SK-N-DZ (cell line): ENCODE data around the gene HERPUD2. TPM values are rescaled to one million over a fixed set of nuclear protein-coding genes. Genes with fewer than 3 reads are reported as not detected.

ENCODE experiments used
- DNase-seq: peaks from one replicate; pipeline ENCODE4 v3.0.0-alpha.2; 2015; ENCODE audit warnings: low spot score
- polyA plus RNA-seq, 2 experiments: library from polyadenylated mRNA; depleted of rRNA; stranded (reverse); fragments of >200 nt; gene quantifications; 2 replicates each; pipeline ENCODE4 v1.2.3, GENCODE V29; 2014

The HERPUD2 gene, protein sequence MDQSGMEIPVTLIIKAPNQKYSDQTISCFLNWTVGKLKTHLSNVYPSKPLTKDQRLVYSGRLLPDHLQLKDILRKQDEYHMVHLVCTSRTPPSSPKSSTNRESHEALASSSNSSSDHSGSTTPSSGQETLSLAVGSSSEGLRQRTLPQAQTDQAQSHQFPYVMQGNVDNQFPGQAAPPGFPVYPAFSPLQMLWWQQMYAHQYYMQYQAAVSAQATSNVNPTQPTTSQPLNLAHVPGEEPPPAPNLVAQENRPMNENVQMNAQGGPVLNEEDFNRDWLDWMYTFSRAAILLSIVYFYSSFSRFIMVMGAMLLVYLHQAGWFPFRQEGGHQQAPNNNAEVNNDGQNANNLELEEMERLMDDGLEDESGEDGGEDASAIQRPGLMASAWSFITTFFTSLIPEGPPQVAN
- polyA plus RNA-seq (2014; cell fraction: cytosol; rRNA removed): 15.9 and 19.4 TPM in 2 replicates
- polyA plus RNA-seq (2014; cell fraction: nucleus; rRNA removed): 8.6 and 11.9 TPM in 2 replicates

DNA sequence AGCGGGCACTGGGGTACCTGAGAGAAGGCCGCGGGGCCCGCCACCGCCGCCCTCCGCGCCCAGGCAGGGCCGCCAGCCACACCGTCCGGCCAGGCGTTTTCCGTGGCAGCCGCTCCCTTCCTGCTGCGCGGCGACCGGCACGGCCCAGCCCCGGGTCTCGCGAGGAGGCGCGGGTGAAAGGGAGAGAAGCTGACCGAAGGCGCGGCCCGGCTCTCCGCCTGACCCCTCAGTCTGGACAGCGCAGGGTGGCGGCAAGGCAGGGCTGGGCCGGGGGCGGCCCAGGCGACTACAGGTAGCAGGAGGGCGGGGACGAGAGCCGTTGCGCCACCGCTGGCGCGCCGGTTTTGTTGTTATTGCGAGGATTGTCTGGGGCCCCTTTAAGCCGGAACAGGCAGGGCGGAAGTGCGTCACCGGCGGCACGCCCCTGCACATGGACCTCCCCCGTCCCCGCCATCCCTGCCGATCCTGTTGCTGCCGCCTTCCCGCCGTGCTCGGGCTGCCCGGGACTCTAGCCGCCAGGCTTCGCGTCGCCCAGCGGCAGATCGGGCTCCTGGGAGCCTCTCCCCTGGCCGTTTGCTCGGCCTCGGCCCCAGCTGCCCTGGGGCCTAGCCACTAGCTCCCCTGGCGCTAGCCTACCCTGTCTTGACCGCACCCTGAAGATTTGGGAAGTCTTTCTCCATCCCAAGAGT is at the start of gene HERPUD2:
TSS of gene HERPUD2 (minus strand) at position 352 of the 689 bp plus-strand sequence. CDS start 805 bp downstream, outside the sequence.
- peak; percentile 91 for DNase-seq

DNA sequence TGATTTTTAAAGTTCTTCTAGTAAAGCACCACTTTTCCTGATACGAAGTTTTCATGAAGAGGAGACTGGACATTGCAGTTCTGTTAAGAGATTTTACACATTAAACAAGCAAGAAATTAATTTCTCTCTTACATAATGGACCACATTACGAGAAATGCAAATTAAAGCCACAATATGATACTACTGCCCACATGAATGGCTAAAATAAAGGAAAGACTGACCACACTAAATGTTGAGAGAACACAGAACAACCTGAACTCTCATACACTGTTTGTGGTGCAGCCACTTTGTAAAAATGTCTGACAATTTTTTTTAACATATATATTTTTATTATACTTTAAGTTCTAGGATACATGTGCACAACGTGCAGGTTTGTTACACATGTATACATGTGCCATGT is 44.0 kb upstream of the HERPUD2 start:
- DNase-seq: no peak

DNA sequence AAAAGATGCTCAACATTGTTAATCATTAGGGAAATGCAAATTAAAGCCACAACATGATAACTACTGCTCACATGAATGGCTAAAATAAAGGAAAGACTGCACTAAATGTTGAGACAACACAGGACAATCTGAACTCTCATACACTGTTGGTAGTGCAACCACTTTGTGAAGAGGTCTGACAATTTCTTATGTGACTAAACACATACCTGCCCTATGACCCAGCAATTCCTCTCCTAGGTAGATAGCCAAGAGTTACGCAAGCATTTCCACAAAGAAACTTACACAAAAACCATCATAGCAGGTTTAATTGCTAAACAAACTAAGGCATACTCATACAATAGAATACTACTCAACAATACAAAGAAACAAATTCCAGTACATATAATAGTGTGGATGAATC is 41.8 kb upstream of the HERPUD2 start:
- no peak for DNase-seq

DNA sequence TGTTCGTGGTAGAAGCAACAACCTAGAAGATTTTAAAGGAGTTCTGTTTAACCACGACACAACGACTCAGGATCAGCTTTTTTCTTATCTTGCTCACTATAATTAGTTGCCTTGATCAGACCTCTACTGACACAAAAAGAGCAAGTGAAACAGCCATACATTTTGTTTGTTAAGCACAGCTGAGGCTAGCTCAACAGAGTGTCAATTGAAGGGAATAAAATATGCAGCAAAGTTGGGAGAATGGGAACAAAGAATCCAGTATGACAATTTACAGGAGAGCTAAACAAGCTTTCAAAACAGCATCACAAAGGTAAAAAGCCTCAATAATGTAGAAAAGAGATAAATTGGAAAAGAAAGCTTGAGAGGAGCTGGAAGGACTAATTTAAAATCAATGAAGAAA is 40.5 kb upstream of the HERPUD2 start:
- DNase-seq: no peak

DNA sequence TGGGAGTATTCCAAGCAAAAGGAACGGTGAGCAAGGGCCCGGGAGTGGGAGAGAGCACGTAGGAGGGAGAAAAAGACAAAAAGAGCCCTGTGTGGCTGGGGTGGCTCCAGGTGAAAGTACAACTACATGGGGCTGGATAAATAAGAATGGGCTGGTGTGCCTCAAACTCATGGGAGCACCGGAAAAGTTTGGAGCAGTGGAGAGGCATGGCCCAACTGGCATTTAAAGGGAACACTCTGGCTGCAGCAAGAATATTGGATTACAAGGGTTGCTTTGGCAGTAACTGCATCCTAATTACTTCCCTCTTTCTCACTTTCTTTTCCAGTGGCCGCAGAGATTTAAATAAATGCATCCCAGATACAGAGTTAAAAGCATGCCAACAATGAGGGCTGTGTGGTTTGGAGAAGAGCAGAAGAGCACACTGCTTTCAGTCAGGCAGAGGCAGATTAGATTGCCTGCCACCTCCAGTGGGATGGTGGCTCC is 39.1 kb upstream of the HERPUD2 start:
- DNase-seq: no peak

DNA sequence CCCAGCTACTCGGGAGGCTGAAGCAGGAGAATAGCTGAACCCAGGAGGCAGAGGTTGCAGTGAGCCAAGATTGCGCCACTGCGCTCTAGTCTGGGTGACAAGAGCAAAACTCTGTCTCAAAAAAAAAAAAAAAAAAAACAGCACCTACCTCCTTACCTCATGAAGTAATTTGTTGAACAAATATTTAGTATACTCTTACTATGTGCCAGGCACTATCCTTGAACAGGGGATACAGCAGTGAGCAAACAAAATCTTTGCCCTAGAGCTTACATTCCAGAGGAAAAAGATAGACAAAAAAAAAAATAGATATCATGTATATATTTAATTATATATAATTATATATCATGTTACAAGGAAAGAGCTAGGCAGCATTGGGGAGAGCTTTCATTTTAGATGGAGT is 36.4 kb upstream of the HERPUD2 start:
- DNase-seq: no peak

DNA sequence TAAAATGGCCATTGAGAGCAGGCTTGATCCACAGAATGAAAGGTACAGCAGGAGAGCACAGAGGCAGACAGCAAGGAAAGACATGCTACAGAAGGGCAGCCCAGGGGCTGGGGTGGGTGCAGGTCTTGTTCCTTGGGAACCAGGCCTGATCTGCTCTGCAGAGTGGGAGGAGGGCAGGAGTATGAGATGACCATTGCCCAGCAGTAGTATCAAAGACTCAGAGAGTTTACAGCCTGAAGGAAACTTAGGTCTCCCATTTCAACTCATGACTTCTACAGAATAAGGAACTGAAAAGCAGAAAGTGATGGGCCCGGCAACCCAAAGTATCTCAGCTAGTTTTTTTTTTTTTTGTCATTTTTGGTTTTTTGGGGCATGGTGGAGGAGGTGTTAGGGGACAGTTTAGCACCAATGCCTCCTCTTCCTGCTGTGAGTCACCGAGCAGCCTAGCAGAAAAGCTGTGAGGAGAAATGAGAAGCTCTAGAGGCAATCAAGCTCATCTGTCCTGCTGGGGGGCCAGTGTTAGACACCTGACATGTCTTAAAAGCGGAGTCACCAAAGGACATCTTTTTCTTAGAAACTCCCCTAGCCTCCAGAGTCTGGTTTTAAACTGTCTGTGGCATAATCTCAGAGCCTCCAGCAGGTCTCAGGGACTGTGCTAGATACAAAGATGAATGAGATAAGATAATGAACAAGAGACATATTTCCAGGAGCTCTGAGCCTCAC is 34.3 kb upstream of the HERPUD2 start:
- DNase-seq: peak; percentile 69

DNA sequence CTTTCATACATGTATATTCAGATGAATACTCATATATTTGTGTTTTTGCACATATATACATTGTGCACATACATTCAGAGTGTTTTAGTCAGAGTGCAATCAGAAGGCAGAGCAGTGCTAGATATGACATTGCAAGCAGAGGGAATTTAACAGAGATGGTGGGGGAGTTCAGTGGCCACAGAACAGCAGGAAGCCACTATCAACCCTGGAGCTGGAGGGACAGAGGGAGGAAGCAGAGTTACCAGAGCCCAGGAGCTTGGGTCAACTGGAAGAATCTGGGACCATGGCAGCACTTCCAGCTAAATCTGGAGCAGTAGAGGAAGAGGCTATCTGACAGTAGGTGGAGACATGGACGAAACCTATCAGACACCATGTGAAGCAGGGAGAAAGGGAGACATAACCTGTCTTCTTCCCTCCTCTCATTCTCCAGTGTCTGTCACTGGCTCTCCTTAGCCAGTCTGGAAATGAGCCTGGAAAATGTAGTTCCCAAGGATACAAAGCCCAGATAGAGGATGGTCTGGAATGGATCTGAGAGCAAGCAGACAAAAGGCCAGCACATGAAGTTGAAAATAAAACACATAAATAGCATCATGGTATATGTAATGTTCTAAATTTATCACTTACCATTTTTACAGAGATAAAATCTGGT is 33.6 kb upstream of the HERPUD2 start:
- peak; percentile 84 for DNase-seq

DNA sequence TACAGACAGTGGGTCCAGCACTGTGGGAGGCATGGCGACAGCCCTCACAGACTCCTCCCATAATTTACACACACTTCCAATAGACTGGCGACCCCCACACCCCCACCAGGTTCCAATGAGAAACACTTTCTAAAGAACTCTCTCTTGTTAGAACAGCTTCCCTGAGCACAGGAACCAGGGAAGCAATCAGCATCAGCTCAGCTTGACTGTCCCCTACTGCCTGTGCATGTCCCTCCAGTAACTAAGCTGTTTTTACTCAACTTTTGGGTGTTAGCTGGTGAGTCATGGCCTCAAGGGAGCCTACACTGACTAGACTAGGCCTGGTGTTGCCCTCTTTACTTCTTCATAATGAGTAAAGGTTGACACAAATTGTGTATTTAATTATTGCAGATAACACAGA is 32.6 kb upstream of the HERPUD2 start:
- peak; percentile 56 for DNase-seq

DNA sequence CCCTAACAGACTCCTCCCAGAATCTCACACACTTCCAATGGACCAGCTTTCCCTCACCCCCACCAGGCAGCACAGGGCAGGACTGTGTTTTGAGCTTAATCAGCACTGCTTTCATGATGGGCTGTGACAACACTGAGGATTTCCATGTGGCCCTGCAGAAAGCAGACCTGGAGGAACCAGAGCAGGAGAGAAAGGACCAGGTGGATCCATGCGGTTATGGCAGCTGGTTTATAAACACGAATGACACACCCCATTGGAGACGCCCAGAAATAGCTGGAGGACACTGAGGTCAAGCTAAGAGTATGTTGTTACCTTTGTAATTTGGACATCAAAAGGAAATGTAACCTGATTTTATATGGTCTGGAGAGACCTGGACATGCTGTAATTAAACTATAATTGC is 31.7 kb upstream of the HERPUD2 start:
- peak; percentile 86 for DNase-seq

DNA sequence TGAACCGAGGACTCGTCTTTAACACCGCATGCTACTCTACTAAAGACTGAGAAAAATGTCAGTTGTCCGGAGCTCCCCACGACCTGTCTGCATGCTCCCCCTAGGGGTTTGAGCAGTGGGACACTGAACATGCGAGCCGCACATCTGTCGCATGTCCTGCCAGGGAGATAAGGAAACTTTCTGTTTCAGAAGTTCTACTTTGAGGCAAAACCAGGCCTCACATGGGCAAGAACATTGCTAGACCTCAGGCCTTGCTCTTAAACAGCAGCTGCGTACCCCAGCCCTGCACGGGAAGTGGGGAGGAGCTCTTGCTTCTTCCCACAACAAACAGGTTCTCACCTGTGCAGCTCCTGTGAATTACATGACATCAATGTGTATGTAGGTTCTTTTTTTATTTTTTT is 30.3 kb upstream of the HERPUD2 start:
- DNase-seq: no peak

DNA sequence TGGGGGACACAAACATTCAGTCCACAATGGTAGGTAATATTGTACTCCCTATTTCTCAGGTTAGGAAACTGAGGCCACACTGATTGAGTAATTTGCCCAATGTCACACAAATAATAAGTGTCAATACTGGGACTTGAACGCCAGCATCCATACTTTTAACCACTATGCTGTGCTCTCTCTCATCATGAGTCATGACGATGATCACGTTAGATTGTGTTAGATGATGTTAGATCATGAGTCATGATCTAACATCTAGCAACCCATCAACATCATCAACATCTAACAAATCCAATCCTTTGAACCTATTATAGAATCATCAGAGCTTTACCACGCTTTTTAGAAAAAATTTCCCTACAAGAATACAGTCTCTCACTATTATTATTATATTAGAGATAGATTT is 28.1 kb upstream of the HERPUD2 start:
- no peak for DNase-seq

DNA sequence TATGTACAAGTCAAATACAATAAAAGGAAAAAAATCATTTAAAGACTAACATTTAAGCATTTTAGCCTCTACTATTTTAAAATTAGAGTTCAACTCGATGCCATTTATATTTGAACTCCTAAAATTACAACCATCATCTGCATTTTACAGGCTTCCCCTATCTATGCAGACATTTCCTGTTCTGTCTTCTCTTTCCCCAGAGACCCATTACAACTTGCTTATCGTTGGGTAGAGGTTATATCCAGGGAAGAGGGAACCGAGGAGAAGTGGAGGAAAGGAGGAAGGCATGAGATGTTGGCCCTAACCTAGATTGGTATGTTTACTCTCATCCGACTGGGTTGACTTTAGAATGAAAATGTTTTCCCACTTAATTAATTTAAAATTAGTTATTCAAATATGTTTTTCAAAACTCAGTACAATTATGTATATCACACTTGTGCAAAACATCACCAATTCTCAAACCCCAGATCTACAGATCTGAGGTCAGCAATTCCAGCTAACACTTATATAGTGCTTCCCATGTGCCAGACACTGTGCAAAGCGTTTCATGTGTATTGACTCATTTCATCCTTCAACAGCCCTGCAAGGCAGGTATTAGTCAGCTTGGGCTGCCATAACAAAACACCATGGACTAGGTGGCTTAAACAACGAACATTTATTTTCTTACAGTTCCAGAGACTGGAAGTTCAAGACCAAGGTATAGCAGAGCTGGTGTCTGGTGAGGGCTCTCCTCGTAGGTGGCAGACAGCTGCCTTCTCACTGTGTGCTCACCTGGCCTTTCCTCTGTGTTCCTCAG is 27.3 kb upstream of the HERPUD2 start:
- no peak for DNase-seq

DNA sequence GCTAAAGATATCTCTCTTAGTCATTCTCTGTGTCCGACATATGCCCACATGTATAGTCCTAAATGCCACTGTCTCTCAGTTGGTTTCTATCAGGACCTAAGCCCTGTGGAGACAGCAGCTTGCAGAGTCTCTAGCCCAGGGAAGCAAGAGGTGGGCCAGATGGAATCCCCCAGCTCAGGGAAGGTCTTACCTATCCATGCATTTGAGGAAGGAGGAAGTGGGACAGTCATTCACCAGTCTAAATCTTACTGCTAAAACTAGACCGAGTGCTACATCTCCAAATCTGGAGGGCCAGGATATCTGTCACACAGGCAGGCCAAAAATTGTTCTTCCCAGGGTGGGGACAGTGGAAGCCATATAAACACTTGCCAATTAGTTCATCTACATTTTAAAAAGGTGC is 26.4 kb upstream of the HERPUD2 start:
- no peak for DNase-seq

DNA sequence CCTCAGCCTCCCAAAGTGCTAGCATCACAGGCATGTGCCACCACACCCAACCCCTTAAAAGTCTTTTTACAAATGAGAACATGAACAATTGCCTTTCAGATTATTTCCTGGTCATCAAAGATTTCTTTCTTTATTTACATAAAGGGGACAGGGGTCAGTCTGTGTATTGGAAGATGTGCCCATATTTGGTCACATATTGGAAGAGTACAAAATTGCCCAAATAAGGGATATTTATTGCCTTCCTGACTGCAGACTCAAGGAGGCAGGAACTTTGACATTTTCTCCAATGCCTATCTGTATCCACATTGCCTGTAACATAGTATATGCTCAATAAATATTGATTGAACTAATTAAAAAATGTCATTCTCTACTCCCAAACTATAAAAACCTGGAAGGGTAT is 25.9 kb upstream of the HERPUD2 start:
- DNase-seq: no peak

DNA sequence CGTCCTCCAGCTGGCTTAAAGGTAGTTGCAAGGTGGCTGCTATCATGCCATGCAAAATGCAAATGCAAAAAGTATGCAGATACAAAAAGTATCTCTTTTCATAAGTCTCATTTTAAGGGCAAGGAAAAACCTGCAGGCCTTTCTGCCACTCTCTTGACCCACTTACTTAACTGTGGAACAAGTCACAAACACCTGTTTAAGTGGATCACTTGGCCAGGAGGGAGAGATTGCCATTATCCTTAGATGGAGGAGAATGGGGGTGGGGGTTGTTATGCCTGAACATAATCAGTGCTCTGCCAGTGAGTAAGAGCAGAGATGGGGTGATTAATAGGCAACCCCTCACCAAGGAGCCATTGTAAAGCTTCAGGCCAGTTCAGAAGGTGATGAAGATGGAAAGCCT is 25.1 kb upstream of the HERPUD2 start:
- no peak for DNase-seq

DNA sequence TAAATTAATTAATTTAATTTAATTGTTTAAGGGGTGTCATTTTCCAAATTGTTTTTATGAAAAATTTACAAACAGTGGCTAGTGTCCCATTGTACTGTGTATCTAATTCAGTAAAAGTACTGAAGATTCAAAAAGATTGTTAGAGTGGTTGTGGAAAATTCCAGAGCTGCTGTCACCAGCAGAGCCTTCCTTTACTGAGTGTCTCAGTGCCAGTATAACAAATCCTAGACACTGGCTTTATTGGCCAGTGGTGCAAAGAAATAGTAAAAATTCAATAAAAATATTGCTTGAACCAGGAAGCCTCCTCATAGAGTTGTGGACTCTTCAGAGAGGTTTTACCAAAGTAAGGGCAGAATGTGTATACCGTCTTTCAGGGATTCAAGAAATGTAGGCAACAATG is 23.1 kb upstream of the HERPUD2 start:
- DNase-seq: no peak

DNA sequence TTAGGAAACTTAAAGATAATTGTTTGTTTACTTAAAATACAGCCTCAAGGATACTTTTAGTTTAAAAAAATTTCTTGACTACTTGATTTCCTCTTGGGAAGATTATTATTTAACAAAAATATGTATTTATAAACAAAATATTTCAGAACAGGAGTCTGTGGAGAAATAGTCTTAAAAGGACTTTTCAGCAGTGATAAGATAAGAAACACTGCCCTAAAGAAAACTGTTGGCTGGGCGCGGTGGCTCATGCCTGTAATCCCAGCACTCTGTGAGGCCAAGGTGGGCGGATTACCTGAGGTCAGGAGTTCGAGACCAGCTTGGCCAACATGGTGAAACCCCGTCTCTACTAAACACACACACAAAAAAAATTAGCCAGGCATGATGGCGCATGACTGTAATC is 22.6 kb upstream of the HERPUD2 start:
- no peak for DNase-seq

DNA sequence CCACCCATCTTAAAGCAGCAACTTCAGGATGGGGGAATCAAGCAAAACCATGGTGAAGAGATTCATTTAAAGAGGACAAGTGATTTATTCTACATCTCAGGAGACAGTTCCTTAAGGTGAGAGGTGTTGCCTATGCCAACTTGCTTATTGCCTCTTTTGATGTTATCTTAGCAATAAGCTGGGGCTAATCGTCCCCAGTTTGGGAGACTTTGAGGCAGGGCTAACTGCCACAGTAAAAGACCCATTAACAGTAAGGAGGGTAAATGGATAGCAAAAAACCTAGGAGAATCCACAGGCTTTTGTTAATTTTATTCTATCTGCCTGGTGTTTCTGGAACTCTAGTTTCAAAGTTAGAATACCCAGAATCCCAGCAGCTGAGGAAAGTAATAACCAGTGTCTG is 22.1 kb upstream of the HERPUD2 start:
- no peak for DNase-seq

DNA sequence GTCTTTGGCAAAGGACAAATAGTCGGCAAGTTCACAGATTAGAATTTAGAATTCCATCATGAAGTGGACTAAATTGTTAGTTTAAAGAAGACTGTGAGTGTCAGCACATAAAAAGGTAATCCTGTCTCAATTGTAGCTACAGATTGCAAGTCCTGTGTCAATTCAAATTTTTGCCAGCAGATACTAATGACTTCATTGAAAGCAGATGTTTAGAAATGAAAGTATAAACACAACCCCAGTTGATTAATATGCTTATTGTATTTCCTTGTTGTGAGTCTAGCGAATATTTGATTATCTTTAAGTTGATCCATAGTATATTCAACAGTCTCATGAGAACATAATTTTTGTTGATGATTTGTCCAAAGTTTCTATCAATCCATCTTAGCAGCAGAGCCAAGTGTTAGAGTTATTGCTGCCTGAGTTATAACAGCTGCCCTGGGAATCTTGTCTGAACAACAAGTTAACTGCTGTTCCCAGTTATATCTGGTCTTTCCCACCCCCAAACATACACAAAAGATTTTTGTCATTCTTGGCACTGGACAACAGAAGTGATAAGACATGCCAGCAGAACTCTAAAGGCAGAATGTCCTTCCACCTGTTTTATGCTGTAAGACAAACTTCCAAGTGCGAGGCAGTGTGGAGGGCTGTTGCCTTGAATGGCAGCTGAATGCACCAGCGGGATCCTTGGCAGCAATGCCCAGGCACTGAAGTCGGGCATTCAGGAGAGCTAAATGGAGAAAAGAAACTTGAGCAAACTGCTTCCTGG is 21.3 kb upstream of the HERPUD2 start:
- DNase-seq: no peak
